ENCODE measurements around the gene PARP12.

- TF ChIP-seq EZH2 (IDR thresholded peaks at IDR 0.05), result no peak
- no peak for TF ChIP-seq CTCF (IDR thresholded peaks at IDR 0.05)
- no peak for TF ChIP-seq EZH2phosphoT487 (IDR thresholded peaks at IDR 0.05)
Measured at GRCh38 chr7:140053812-140054539, 8.8 kb downstream of the PARP12 start.

Data from neural progenitor cell (in vitro differentiated cells).